H1 (cell line): ENCODE results near the gene SPACA9. TPM values are rescaled to one million over a fixed set of nuclear protein-coding genes. Genes with fewer than 3 reads are reported as not detected.

ENCODE experiments used
- ASH2L ChIP-seq: fragments of 200-600, 300-600 bp; sonication (generic); IDR thresholded peaks from one replicate; pipeline ENCODE4 v1.7.1; 2017; ENCODE audit warnings: low read length
- CEBPB ChIP-seq: IDR thresholded peaks from 2 replicates; pipeline ENCODE4 v1.6.1; 2012; ENCODE audit warnings: low read depth, low read length
- FOSL1 ChIP-seq: IDR thresholded peaks from 2 replicates; pipeline ENCODE4 v1.6.1; 2011; ENCODE audit warnings: mild to moderate bottlenecking, low read depth, low read length, moderate library complexity; ENCODE audit not compliant: insufficient read depth
- NANOG ChIP-seq: IDR thresholded peaks from 2 replicates; pipeline ENCODE4 v1.6.1; 2011; ENCODE audit warnings: low read length, low read depth, mild to moderate bottlenecking, inconsistent platforms; ENCODE audit not compliant: insufficient read depth, poor library complexity, severe bottlenecking
- POLR2A ChIP-seq, 2 experiments: IDR thresholded peaks; 1 replicate in 1 of 2; 2 replicates in 1 of 2; pipeline ENCODE4 v1.6.1; 2011; ENCODE audit warnings: low read depth in 2 of 2, low read length in 2 of 2, mild to moderate bottlenecking in 2 of 2; ENCODE audit errors: control extremely low read depth in 1 of 2
- POLR2AphosphoS5 ChIP-seq: IDR thresholded peaks from 2 replicates; pipeline ENCODE4 v1.6.1; 2011; ENCODE audit warnings: low read depth, low read length
- polyA plus RNA-seq, 7 experiments: library from polyadenylated mRNA; depleted of rRNA in 3 of 7; stranded (reverse) in 5 of 7; unstranded in 2 of 7; fragments of >200 nt in 5 of 7; fragments of 200-250 nt in 2 of 7; gene quantifications; 1 replicate in 5 of 7; 2 replicates in 1 of 7; 4 replicates in 1 of 7; pipeline versions ENCODE4 v1.2.1 to v1.2.3, GENCODE V29; 2011 to 2013; ENCODE audit warnings: missing spikeins in 2 of 7, mixed read lengths in 2 of 7
- total RNA-seq: library from RNA; stranded (reverse); fragmentation: NEBNext Ultra II Directional; extraction: Animal tissue kit (Norgen Biotek cat#: 25700); gene quantifications from 2 replicates; pipeline ENCODE4 v1.2.1, GENCODE V29; 2021

Gene SPACA9
- total and polyA plus RNA-seq, 2 of the 8 experiments (the other 6 are each of a cell fraction or from before 2014, with no cell fraction given) = 0.63 to 1.3 TPM

GRCh38 chr9:132919614-132920268 is 41.0 kb downstream of the SPACA9 start (continued):
- TF ChIP-seq POLR2AphosphoS5 (no peak), NANOG (no peak), POLR2A (IDR thresholded peaks at IDR 0.05; ENCODE audit: control extremely low read depth in 1 of 2, low read depth in 2 of 2, low read length in 2 of 2) (no peak), CEBPB (no peak), ASH2L (no peak), FOSL1 (no peak)
